Endothelial cell of umbilical vein (primary cell): Measurements from ENCODE around the gene PPTC7.

Experiments used
- CTCF ChIP-seq, 2 donors: IDR thresholded peaks; 1 replicate in 1 of 2; 2 replicates in 1 of 2; pipeline ENCODE4 v1.5.1; 2011; ENCODE audit warnings: low read length in 2 of 2, mild to moderate bottlenecking in 2 of 2, moderate library complexity in 2 of 2, control low read depth in 1 of 2, inconsistent platforms in 1 of 2, low read depth in 1 of 2; ENCODE audit not compliant: insufficient read depth in 1 of 2; ENCODE audit errors: extremely low read depth in 1 of 2
- EZH2 ChIP-seq: IDR thresholded peaks from 2 replicates; pipeline ENCODE4 v1.6.1; 2012; ENCODE audit warnings: borderline replicate concordance, low read depth, mild to moderate bottlenecking, moderate library complexity, low read length, inconsistent platforms; ENCODE audit not compliant: severe bottlenecking
- GATA2 ChIP-seq: IDR thresholded peaks from 2 replicates; pipeline ENCODE4 v1.7.0; 2011; ENCODE audit warnings: low read depth, mild to moderate bottlenecking, moderate library complexity, mixed read lengths, low read length; ENCODE audit not compliant: insufficient read length, insufficient read depth
- JUN ChIP-seq: IDR thresholded peaks from 2 replicates; pipeline ENCODE4 v1.6.1; 2011; ENCODE audit warnings: borderline replicate concordance, low read depth; ENCODE audit not compliant: insufficient read length, insufficient read depth
- MAX ChIP-seq: IDR thresholded peaks from 2 replicates; pipeline ENCODE4 v1.6.1; 2011; ENCODE audit not compliant: insufficient read depth, insufficient read length
- POLR2A ChIP-seq: IDR thresholded peaks from 2 replicates; pipeline ENCODE4 v1.6.1; 2012; ENCODE audit warnings: low read depth, mild to moderate bottlenecking, control low read depth, low read length
- POLR2AphosphoS5 ChIP-seq: IDR thresholded peaks from 2 replicates; pipeline ENCODE4 v1.6.1; 2012; ENCODE audit warnings: low read depth, mild to moderate bottlenecking, control low read depth, low read length, moderate library complexity; ENCODE audit not compliant: insufficient read depth

GRCh38 chr12:110590059-110590458 lies 6.9 kb upstream of the PPTC7 start:
- TF ChIP-seq POLR2AphosphoS5 (no peak), MAX (no peak), EZH2 (no peak), CTCF (IDR thresholded peaks at IDR 0.05; ENCODE audit: extremely low read depth in 1 of 2, insufficient read depth in 1 of 2, low read depth in 1 of 2, low read length in 2 of 2) (no peak), POLR2A (no peak), GATA2 (no peak), JUN (no peak)
